ENCODE results near the gene CMTM2.

CMTM2 gene, protein sequence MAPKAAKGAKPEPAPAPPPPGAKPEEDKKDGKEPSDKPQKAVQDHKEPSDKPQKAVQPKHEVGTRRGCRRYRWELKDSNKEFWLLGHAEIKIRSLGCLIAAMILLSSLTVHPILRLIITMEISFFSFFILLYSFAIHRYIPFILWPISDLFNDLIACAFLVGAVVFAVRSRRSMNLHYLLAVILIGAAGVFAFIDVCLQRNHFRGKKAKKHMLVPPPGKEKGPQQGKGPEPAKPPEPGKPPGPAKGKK

GRCh38 chr16:66578651-66579531 lies at the start of gene CMTM2:
CMTM2 (plus strand) TSS chr16:66579463; CDS start chr16:66579608, 145 bp downstream.
- no peak for DNase-seq (ENCODE audit: low read depth in 2 of 2)

DNA sequence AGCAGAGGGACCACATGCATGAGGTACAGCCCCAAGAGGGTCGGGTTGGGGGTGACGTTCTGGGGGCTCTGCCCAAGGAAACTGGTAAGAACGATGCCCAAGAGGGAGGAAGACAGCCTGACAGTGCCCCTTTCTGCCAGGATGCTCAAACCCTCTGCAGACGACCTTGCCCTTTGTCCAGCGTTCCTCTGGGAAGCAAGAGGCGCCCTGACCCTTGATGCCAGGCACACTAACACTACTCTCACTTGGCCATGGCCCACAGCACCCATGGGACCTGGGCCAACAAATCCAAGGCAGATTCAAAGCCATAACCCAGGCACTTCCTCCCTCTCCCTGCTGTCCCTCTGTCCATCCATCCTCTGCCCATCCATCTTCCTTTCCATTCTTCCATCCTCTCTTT lies 49.8 kb upstream of the CMTM2 start:
- DNase-seq (ENCODE audit: low read depth in 2 of 2): no peak

- no peak for DNase-seq (ENCODE audit: low read depth in 2 of 2)
Measured at GRCh38 chr16:66534376-66534799, 44.9 kb upstream of the CMTM2 start.

GRCh38 chr16:66536525-66536924 lies 42.7 kb upstream of the CMTM2 start:
- no peak for DNase-seq (ENCODE audit: low read depth in 2 of 2)

DNA sequence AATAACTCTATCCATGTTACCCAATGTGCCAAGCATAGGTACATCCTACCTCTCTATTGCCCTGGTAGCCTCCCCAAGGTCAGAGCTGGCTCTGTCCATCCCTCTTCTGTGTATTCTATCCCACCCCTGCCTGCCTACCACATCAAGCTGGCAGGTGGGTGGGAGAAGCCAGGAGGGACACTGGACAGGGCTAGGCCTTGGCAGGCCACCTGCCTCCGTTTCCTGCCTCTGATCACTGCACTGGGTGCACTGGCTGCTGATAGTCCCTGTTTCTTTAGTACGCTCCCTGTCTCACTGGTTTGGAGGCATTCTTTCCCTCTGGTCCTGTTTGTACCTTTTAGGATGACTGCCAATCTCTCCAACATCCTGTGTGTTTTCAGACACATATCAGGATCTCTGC lies 42.0 kb upstream of the CMTM2 start:
- no peak for DNase-seq (ENCODE audit: low read depth in 2 of 2)

- DNase-seq (ENCODE audit: low read depth in 2 of 2): no peak
Measured at GRCh38 chr16:66538910-66539309, 40.4 kb upstream of the CMTM2 start.

DNA sequence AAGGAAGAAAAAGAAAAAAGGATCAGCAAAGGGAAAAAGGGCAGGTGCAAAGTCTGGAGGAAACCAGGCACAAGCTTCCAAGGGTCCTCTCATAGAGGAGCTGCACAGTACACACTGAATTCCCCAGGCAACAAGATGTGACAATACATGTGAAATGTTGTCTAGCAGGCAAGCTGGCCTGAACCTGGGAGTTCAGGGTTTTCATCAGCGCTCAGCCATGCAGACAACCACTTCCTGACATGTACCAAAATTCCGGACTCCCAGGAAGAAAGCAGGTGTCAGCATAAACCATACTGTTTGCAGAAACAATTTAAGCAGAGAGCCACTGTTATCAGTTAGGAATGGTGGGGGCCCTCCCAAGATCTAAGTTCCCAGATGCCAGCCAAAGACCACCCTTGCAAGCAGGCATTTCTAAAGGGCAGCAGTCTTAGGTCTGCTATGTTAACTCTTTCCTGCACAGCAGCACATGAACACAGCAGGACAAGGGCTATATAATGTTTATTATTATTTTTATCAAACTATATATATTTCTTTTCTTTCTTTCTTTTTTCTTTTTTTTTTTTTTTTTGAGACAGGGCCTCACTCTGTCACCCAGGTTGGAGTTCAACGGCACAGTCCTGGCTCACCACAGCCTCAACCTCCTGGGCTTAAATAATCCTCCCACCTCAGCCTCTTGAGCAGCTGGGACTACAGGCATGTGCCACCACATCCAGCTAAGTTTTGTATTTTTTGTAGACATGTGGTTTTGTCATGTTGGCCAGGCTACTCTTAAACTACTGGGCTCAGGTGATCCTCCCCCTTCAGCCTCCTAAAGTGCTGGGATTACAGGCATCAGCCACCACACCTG lies 39.4 kb upstream of the CMTM2 start:
- DNase-seq (ENCODE audit: low read depth in 2 of 2): no peak

- no peak for DNase-seq (ENCODE audit: low read depth in 2 of 2)
Measured at GRCh38 chr16:66541388-66542355, 37.6 kb upstream of the CMTM2 start.

DNA sequence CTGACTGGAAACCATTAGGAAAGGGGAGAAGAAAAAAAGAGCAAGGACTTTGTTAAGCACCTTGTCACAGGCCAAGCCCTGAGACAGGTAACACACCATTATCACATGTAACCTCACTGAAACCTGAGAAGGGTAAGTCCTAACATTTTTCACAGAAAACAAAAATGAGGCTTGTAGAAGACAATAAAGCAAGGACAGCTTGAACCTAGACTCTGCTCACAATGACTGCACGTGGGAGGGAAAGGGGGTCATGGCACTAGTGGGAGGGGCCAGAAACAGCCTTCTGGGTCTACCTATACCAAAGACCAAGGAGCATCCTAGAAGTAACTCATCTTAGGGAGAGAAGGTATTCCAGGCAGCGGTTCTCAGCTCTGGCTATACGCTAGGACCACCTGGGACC lies 36.9 kb upstream of the CMTM2 start:
- DNase-seq (ENCODE audit: low read depth in 2 of 2): no peak

- no peak for DNase-seq (ENCODE audit: low read depth in 2 of 2)
Measured at GRCh38 chr16:66543541-66543940, 35.7 kb upstream of the CMTM2 start.

DNA sequence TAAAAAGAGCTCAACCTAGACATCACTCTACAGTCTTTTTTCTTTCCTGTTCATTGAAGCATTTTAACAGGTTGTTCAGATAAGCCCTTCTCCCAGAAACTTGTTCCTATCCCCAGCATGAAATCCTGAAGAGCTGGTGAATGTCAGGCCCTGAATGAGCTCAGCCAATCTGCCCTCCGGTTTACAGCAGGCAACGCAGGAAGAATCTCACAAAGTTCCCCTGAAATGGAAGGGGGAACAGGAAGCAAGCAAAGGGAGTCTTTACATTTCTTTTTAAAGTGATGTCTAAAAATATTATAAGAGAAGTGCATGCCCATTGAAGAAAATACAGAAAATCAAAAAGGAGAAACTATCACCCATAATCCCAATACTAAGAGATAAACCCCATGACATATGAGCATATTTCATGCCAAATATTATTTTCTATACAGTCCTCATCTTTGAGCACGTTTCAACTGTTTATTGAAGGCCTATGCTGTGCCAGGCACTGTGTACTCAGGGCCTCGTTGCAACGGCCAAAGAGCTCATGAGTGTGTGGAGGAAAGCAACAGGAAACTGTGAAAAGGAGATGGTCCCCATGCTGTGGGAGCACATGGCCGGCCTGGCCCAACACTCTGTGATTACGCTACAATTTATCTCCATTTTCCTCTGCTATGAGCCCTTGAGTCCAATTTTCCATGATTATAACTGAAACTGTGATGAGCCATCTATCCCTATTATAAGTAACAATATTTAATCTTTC lies 35.1 kb upstream of the CMTM2 start:
- no peak for DNase-seq (ENCODE audit: low read depth in 2 of 2)

DNA sequence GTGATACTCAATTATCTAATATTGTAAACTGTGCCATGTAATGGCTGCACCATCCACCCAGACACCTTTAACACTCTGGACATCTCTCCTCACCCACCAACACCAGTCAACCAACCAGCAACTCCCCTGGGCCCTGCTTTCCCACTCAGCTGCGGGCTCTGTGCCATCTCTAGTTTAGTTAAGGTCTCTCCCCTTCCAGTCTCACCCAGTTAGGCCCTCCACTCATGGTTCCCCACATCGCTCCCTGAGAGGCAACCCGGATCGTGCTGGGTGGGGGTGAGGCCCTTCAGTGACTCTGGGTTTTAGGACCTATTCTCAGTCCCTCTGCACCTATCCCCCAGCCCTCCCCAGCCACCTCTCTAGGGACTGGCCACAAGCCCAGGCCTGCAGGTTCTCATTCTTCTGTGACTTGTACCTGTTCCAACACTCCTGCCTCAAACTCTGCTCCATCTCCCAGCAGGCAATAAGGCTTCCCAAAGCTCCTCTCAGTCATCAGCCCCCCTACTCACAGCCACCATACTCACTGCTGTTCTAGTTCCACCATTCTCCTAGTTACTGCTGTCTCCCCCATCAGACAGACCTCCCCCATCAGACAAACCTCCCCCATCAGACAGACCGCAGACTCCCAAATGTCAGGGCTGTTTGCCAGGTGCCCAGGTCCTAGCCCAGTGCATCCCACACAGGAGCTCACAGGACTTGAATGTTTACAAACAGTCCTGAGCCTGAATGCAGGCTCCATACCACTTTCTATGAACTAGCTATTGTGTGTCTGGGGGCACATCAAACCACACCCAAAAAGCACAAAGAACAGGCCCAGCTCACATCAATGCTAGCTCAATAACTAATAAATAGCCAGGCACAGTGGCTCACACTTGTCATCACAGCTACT lies 31.9 kb upstream of the CMTM2 start:
- no peak for DNase-seq (ENCODE audit: low read depth in 2 of 2)

GRCh38 chr16:66548068-66548467 lies 31.2 kb upstream of the CMTM2 start:
- no peak for DNase-seq (ENCODE audit: low read depth in 2 of 2)

DNA sequence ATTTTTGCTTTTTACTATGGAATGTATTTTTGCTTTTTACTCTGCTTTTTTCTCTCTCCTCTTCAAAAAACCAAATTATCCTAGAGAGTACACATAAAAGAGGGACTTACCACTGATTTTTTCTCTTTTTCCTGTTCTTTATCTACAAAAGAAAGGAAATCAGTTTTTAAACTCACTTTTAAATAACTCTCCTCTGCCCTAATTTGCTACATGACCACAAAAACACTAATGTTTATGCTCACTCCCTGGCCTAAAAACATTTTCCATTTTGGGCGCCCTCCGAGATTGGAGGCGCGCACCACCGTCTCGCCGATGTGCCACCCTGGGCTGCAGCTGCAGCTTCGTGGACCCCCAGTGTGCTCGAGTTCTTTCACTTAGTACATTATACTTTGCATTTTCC lies 30.4 kb upstream of the CMTM2 start:
- no peak for DNase-seq (ENCODE audit: low read depth in 2 of 2)

GRCh38 chr16:66549284-66550131 lies 29.8 kb upstream of the CMTM2 start, which contains the start of gene TK2:
TK2 (minus strand) TSS chr16:66550122; CDS start chr16:66550061, 61 bp downstream.
- no peak for DNase-seq (ENCODE audit: low read depth in 2 of 2)

DNA sequence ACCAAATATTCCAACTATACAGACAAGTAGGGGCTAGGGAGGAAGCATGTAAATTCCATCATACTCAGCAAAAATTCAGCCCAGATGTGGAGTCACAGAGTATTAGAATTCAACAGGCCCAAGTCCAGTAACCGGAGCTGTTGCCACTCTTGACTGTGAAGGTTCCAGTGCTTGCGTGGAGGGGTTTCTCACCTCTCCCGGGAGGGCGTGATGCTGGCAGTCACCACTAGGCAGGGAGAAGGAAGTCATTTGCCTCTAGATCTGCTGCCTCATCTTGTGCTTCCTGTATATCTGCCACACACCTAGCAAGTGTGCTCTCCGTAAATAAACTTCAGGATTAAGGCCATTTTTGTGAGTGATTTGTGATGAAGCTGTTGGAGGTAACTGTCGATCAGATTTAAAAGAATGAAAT lies 27.9 kb upstream of the CMTM2 start:
- no peak for DNase-seq (ENCODE audit: low read depth in 2 of 2)

- DNase-seq (ENCODE audit: low read depth in 2 of 2): no peak
Measured at GRCh38 chr16:66551788-66552285, 27.4 kb upstream of the CMTM2 start.

Data from stimulated activated CD8-positive, alpha-beta memory T cell treated with anti-CD3 and anti-CD28 coated beads, Interleukin-7, amount 100 ng/mL, for 1 hour (primary cell).